Measurements from ENCODE around the gene HTRA2.

The HTRA2 gene

DNA sequence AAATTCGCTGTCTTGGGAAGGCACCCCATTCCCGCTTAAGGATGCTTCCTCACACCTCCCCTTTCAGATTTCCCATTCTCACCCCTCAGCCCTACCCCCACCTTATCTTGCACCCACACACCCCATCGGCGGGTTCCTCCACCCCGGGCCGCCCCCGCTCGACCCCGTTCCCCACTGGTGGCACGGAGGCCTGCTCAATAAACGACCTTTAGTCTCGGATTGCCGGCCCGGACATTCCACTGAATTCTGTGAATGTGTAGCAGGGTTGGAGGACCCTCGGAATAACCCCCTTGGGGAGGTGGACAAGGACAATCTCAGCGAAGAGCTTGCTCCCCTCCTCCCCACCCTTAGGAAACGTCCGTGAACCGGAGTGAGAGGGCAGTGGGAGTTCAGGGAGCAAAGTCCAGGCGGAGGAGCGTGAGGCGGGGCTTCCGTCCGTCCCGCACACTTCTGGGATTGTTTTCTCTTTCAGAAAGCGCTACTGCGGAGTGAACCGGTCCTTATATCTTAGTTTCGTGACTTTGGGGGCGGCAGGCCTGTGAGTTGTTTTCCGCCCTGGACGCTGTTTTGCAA is 27.5 kb upstream of the HTRA2 start:
- peak; percentile 19 to 28 for DNase-seq (ENCODE audit: low read depth in 2 of 2)
- H3K4me3 ChIP-seq (replicated peaks in 1 of 2; ENCODE audit: low read depth in 2 of 2, low read length in 2 of 2) = peak overlapping the region; percentile 67 to 69
- TF ChIP-seq, protein P1, sequence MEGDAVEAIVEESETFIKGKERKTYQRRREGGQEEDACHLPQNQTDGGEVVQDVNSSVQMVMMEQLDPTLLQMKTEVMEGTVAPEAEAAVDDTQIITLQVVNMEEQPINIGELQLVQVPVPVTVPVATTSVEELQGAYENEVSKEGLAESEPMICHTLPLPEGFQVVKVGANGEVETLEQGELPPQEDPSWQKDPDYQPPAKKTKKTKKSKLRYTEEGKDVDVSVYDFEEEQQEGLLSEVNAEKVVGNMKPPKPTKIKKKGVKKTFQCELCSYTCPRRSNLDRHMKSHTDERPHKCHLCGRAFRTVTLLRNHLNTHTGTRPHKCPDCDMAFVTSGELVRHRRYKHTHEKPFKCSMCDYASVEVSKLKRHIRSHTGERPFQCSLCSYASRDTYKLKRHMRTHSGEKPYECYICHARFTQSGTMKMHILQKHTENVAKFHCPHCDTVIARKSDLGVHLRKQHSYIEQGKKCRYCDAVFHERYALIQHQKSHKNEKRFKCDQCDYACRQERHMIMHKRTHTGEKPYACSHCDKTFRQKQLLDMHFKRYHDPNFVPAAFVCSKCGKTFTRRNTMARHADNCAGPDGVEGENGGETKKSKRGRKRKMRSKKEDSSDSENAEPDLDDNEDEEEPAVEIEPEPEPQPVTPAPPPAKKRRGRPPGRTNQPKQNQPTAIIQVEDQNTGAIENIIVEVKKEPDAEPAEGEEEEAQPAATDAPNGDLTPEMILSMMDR (IDR thresholded peaks at IDR 0.05; ENCODE audit: low read depth, low read length) = no peak

- DNase-seq (ENCODE audit: low read depth in 2 of 2) = peak; percentile 90 to 92
- TF ChIP-seq, protein P1 (IDR thresholded peaks at IDR 0.05; ENCODE audit: low read depth, low read length) = peak; percentile 34
- H3K4me3 ChIP-seq (replicated peaks in 1 of 2; ENCODE audit: low read depth in 2 of 2, low read length in 2 of 2) = peak overlapping the region; percentile 67 to 69
These were observed 26.8 kb upstream of the HTRA2 start for GRCh38 chr2:74502720-74503505.

DNA sequence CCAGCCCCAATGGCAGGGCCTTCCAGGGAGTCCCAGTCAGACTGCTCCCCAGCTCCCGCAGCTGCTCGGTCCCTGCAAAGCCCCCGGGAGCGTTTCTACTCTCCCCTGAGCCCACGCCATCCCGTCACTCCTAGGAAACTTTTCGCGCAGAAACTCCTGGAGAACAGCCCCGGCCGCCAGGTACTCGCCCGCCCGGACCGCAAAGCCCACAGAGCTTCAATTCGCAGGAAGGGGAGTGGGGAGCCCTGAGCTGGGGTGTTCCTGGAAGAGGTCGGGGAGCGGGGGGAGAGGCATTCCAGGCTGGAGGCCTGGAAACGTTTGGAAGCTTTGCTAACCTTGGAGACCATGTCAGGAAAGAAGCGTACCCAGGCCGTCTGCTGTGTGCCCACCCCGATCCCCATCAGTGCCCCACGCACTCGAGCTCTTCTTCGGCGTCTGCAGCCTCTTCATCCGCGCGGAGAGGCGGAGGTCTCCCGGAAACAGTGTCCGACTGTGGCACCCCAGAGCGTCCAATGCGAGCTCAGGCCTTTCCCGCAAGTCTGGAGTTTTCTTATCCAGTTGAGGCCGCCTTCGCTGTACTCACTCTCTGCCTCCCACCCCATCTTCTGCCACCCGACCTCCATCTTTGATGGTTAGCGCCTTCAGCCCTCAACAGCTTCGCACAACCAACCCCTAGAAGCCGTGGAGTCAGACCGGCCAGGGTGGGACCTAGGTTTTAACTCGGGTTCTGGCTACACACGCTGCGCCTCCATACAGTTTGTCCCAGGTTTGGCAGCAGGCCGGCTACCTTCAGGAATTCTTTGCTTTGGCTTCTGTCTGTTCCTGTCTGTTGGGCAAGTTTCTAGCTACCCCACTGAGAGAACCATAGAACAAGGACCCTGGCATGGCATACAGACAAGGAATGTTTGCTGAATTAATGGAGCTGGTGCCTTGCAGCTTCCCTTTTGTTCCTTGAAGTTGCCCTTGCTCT is 25.9 kb upstream of the HTRA2 start:
- peak overlapping the region; percentile 67 to 69 for H3K4me3 ChIP-seq (replicated peaks in 1 of 2; ENCODE audit: low read depth in 2 of 2, low read length in 2 of 2)
- peak; percentile 38 to 56 for DNase-seq (ENCODE audit: low read depth in 2 of 2)
- TF ChIP-seq, protein P1 (IDR thresholded peaks at IDR 0.05; ENCODE audit: low read depth, low read length) = no peak

- TF ChIP-seq, protein P1 (IDR thresholded peaks at IDR 0.05; ENCODE audit: low read depth, low read length) = no peak
- H3K4me3 ChIP-seq (replicated peaks in 1 of 2; ENCODE audit: low read depth in 2 of 2, low read length in 2 of 2) = peak overlapping the region; percentile 67 to 69
- DNase-seq (ENCODE audit: low read depth in 2 of 2) = peak in 1 of 2 donors; percentile 22
These were observed 25.1 kb upstream of the HTRA2 start for GRCh38 chr2:74504591-74504990.

DNA sequence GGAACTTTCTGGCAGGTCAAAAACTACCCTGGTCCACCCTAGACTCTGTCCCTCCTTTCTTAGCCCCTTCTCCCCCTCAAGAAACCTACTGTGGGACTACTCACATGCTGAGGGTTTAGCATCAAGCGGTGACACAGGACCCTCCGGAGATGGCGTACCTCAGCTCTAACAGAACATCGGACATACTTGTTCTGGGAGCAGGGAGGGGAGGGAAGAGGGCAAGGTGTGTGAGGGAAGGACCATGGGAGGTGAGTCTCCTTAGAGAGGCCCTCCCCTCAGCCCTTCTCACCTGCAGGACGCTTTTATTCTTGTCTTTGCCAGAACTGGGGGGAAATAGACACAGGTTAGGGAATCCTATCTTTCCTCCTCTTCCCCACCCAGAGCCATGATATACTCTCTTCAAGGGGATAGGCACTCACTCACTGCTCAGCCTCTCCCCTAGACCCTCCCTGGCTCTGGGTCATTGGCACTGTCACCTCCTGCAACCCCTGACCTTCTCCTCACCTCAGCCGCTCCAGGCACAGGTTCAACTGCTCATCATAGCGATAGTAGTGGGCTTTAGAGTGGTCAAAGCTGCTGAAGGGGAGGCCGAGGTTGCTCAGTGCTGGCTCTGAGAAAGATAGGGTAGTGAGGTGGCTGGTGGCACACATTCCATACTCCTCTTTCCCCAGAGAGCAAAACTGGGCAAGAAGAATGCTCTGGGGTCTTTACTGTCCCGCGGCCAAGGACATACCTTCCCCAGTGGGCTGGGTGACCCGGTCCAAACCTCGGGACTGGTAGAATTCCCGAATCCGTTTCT is 24.1 kb upstream of the HTRA2 start:
- H3K4me3 ChIP-seq (replicated peaks in 1 of 2; ENCODE audit: low read depth in 2 of 2, low read length in 2 of 2) = peak overlapping the region; percentile 13 to 17
- no peak for DNase-seq (ENCODE audit: low read depth in 2 of 2)
- TF ChIP-seq, protein P1 (IDR thresholded peaks at IDR 0.05; ENCODE audit: low read depth, low read length) = no peak

Measured in cardiac fibroblast (primary cell).